Measurements from ENCODE around the gene KLRB1. TPM values are rescaled to one million over a fixed set of nuclear protein-coding genes. Genes with fewer than 3 reads are reported as not detected.
A peak's percentile ranks its signal among the peaks of the same experiment; 100 is the strongest.

KLRB1 gene
- total and polyA plus RNA-seq, 2 of the 13 experiments (the other 11 are each of a cell fraction or from before 2014, with no cell fraction given), result not detected

DNA sequence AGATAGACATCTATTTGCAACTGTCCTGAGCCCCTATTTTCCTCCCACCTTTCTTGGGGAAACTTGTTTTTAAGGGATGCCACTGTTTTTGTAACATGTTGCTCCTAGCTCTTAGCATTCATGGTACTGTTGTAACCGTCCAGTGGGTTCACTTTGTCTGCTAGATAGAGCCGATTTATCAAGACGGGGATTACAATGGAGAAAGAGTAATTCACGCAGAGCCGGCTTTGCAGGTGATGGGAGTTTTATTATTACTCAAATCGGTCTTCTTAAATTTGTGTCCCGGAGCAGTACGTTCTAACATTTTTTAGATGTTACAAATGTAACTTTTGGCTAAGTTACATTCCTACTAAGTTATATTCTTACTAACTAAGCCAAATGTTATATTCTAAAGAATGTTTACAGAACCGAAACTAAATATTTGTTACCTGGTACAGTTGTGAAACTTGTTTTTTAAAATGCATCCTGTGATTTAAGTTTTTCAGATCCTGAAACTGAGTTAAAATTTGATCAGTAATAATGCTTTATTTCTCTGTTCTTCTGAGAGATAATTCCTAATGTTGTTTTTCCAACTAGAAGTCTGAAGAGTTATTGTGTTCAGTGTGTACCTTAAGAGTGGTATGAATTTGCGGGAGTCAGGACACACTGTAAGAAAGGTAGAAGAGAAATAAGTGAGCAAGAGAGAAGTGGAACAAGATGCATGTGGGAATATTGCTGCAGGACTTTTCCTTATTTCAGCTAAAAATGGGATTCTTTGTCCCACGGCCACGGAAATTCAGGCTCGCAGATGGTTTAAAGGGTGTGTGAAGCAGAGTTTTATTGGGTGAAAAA is 41.2 kb upstream of the KLRB1 start:
- DNase-seq (ENCODE audit: low spot score), result no peak

More for the DNA sequence above, 41.2 kb upstream of the KLRB1 start:
- TF ChIP-seq, protein P1, sequence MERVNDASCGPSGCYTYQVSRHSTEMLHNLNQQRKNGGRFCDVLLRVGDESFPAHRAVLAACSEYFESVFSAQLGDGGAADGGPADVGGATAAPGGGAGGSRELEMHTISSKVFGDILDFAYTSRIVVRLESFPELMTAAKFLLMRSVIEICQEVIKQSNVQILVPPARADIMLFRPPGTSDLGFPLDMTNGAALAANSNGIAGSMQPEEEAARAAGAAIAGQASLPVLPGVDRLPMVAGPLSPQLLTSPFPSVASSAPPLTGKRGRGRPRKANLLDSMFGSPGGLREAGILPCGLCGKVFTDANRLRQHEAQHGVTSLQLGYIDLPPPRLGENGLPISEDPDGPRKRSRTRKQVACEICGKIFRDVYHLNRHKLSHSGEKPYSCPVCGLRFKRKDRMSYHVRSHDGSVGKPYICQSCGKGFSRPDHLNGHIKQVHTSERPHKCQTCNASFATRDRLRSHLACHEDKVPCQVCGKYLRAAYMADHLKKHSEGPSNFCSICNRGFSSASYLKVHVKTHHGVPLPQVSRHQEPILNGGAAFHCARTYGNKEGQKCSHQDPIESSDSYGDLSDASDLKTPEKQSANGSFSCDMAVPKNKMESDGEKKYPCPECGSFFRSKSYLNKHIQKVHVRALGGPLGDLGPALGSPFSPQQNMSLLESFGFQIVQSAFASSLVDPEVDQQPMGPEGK (CRISPR knock-in tag; IDR thresholded peaks at IDR 0.05), result no peak
- TF ChIP-seq ZFP37 (CRISPR knock-in tag; IDR thresholded peaks at IDR 0.05; ENCODE audit: borderline replicate concordance), result no peak
- TF ChIP-seq MAFG (CRISPR knock-in tag; IDR thresholded peaks at IDR 0.05), result no peak
- no peak for TF ChIP-seq ZNF703 (CRISPR knock-in tag; IDR thresholded peaks at IDR 0.05; ENCODE audit: borderline replicate concordance)
- TF ChIP-seq, protein P2, sequence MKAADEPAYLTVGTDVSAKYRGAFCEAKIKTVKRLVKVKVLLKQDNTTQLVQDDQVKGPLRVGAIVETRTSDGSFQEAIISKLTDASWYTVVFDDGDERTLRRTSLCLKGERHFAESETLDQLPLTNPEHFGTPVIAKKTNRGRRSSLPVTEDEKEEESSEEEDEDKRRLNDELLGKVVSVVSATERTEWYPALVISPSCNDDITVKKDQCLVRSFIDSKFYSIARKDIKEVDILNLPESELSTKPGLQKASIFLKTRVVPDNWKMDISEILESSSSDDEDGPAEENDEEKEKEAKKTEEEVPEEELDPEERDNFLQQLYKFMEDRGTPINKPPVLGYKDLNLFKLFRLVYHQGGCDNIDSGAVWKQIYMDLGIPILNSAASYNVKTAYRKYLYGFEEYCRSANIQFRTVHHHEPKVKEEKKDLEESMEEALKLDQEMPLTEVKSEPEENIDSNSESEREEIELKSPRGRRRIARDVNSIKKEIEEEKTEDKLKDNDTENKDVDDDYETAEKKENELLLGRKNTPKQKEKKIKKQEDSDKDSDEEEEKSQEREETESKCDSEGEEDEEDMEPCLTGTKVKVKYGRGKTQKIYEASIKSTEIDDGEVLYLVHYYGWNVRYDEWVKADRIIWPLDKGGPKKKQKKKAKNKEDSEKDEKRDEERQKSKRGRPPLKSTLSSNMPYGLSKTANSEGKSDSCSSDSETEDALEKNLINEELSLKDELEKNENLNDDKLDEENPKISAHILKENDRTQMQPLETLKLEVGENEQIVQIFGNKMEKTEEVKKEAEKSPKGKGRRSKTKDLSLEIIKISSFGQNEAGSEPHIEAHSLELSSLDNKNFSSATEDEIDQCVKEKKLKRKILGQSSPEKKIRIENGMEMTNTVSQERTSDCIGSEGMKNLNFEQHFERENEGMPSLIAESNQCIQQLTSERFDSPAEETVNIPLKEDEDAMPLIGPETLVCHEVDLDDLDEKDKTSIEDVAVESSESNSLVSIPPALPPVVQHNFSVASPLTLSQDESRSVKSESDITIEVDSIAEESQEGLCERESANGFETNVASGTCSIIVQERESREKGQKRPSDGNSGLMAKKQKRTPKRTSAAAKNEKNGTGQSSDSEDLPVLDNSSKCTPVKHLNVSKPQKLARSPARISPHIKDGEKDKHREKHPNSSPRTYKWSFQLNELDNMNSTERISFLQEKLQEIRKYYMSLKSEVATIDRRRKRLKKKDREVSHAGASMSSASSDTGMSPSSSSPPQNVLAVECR (CRISPR knock-in tag; IDR thresholded peaks at IDR 0.05; ENCODE audit: borderline replicate concordance), result peak; percentile 22; the same call in 1 of the 2 replicates
- 0 out of 2 replicates have a peak, but pooled peaks have one; percentile 32 for TF ChIP-seq ZNF670 (CRISPR knock-in tag; IDR thresholded peaks at IDR 0.05; ENCODE audit: borderline replicate concordance)
- TF ChIP-seq THYN1 (CRISPR knock-in tag; IDR thresholded peaks at IDR 0.05; ENCODE audit: borderline replicate concordance, low read depth), result 0 out of 2 replicates have a peak, but pooled peaks have one; percentile 27
- TF ChIP-seq ZFP36L1 (CRISPR knock-in tag; IDR thresholded peaks at IDR 0.05), result no peak
- peak overlapping the region; percentile 83 for H3K4me2 ChIP-seq (ENCODE audit: low read depth, low read length)
- H3K36me3 ChIP-seq (replicated peaks in 1 of 2; ENCODE audit: control insufficient read depth in 1 of 2, insufficient read depth in 2 of 2, low read length in 2 of 2), result peaks cover 0 to 4% of the 10 kb centered on the region in 2 experiments; a peak in 4 of 5 replicates
- H3K27me3 ChIP-seq (ENCODE audit: control insufficient read depth in 1 of 2, insufficient read depth in 2 of 2, low read length in 2 of 2), result no peaks in the 10 kb centered on the region; a peak in 1 of 5 replicates
- peaks cover 47% of the 10 kb centered on the region for H3K4me1 ChIP-seq (ENCODE audit: insufficient read depth, low read length)
- peaks cover 38% of the 10 kb centered on the region for H3K79me2 ChIP-seq (ENCODE audit: insufficient read depth, low read length)
- H4K20me1 ChIP-seq (ENCODE audit: insufficient read depth, low read length), result no peaks in the 10 kb centered on the region; the same call in 1 of the 2 replicates
- BruUV-seq (replicated peaks), result no TSS peak
- H3K27ac ChIP-seq (ENCODE audit: extremely low read length, insufficient read depth, low read length), result peak overlapping the region; percentile 82
- intact Hi-C loops (cut with micrococcal nuclease; ENCODE audit: unreplicated experiment), result no loop called here
- peak; percentile 5 for ATAC-seq
- no peaks in the 10 kb centered on the region for H3K9me3 ChIP-seq (ENCODE audit: low read length)
- in situ Hi-C loops (cut with HindIII; ENCODE audit: extremely low pct_ligation_motif_present, low pct_unique_long_range_greater_than_20kb), result loop anchor here (5.0 kb wide), 1 partner anchor 58 kb away; no protein-coding TSS in a partner anchor
- WGBS (ENCODE audit: low lambda C conversion rate), result under 1% methylated on average over 13 of the region's 13 CpGs
- peak; percentile 43 for FAIRE-seq
- H3K9ac ChIP-seq (ENCODE audit: insufficient read depth, low read depth, low read length), result peak overlapping the region; percentile 83
- no peak overlapping the region for H2AFZ ChIP-seq (ENCODE audit: low read length)
- POLR2A ChIA-PET, result no interaction called here
- peak overlapping the region; percentile 72 to 92 (median 86) for H3K4me3 ChIP-seq (replicated peaks in 1 of 3; ENCODE audit: insufficient read depth in 1 of 3, low read depth in 2 of 3, low read length in 3 of 3)
- CTCF ChIA-PET (ENCODE audit: low intra/inter-chr PET ratio, low total read pairs), result no interaction called here

Data from HepG2 (cell line).